ENCODE data around the gene TOP2A. TPM values are rescaled to one million over a fixed set of nuclear protein-coding genes. Genes with fewer than 3 reads are reported as not detected.

The TOP2A gene
- total RNA-seq, 2 experiments from 2014 or later, result 245 to 322 TPM

DNA sequence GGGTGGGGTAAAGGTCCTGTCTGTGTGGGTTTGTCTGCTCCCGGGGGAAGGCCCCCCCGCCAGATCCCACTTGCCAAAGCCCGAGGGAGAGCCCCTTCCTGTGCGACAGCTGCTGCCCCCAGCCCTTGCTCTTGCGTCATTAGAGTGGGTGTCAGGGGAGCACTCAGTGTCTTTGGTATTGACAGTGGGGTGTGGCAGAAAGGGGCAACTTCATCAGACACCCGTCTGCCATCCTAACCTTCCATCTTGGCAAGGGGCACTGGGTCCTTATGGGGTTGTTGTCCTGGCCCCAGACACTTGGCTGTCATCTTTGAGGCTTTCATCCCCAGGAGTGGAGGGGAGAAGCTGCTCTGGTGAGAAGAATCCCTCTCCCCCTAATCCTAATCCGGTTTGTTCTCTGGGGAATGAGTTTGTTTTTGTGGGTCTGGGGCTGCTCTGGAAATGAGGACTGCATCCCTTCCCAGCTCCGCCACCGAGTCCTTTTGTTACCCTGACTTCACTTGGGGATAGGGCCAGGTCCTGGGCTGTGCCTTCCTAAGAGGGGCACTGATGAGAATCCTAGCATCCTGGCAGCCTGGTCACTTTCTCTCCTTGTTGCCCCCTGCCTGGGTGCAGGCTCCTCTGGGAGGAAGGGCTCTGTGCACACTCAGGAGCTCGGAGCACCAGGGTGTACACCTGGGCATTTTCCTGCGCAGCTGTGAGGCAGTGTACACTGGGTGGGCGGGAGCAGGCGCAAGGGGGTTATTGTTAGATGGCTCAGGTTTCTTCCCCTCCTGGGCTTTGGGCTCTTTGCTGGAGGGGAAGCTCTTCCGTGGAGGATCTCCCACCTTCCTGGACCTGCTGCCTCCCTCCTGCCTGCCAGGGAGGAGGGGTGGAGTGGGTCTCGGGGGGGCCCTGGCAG is 74.2 kb downstream of the TOP2A start:
- Mint-ChIP-seq H3K4me3 (peak overlapping the region; percentile 58), H3K27me3 (no peaks in the 10 kb centered on the region), H3K36me3 (ENCODE audit: low read depth) (peaks cover 6% of the 10 kb centered on the region), H3K4me1 (peaks cover 71% of the 10 kb centered on the region), H3K27ac (no peak overlapping the region), H3K9me3 (ENCODE audit: low read depth) (no peaks in the 10 kb centered on the region)
- no peak for DNase-seq
- no peak for ATAC-seq
- intact Hi-C loops (cut with DNase I, micrococcal nuclease), result loop anchor here in 1 of 2 experiments (5.0 kb wide), 2 partner anchors 36 to 126 kb away; partner anchors contain the start of genes RARA and WIPF2
- CTCF ChIA-PET, result interaction anchor here (0.6 to 1.5 kb wide), 8 partner anchors 11 to 271 kb away, joined by 3 to 7 read pairs (median 4); no protein-coding TSS in a partner anchor
- POLR2A ChIA-PET, result no interaction called here

DNA sequence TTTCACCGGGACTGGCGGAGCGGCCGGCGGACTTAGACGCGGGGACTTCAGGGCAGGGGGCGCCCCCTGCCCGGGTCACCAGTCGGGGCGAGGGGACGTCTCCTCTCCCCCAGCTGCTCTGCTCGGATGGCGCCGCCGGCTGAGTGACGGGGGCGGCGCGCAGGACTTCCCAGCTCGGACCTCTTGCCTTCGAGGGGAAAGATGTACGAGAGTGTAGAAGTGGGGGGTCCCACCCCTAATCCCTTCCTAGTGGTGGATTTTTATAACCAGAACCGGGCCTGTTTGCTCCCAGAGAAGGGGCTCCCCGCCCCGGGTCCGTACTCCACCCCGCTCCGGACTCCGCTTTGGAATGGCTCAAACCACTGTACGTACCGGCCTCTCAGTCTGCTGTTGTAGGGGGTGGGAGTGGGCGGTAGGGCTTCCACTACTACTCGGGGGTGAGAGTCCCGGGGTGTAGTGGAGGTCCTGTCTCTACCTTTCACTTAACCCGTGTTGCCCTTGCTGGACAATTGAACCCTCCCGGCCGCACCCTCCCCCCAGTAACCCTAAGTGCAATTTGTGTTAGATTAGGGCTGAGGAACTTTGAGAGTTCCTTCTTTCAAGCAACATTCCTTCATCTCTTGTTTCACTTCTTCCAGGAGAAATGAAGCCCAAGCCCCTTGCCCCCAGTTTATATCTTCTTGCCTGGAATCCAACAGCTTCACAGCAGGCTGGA is 75.0 kb downstream of the TOP2A start:
- ChIA-PET POLR2A (interaction anchor here (0.6 kb wide), 1 partner anchor 102 kb away, joined by 6 read pairs; no protein-coding TSS in a partner anchor), CTCF (interaction anchor here (1.5 kb wide), 1 partner anchor 12 kb away, joined by 7 read pairs; no protein-coding TSS in a partner anchor)
- Mint-ChIP-seq H3K9me3 (ENCODE audit: low read depth) (no peaks in the 10 kb centered on the region), H3K27ac (peak overlapping the region; percentile 31), H3K4me3 (peak overlapping the region; percentile 58), H3K27me3 (no peaks in the 10 kb centered on the region), H3K4me1 (peaks cover 76% of the 10 kb centered on the region), H3K36me3 (ENCODE audit: low read depth) (peaks cover 6% of the 10 kb centered on the region)
- DNase-seq (no peak), ATAC-seq (no peak)
- intact Hi-C loops (cut with DNase I, micrococcal nuclease), result loop anchor here in 1 of 2 experiments (5.0 kb wide), 2 partner anchors 35 to 125 kb away; partner anchors contain the start of genes RARA and WIPF2

DNA sequence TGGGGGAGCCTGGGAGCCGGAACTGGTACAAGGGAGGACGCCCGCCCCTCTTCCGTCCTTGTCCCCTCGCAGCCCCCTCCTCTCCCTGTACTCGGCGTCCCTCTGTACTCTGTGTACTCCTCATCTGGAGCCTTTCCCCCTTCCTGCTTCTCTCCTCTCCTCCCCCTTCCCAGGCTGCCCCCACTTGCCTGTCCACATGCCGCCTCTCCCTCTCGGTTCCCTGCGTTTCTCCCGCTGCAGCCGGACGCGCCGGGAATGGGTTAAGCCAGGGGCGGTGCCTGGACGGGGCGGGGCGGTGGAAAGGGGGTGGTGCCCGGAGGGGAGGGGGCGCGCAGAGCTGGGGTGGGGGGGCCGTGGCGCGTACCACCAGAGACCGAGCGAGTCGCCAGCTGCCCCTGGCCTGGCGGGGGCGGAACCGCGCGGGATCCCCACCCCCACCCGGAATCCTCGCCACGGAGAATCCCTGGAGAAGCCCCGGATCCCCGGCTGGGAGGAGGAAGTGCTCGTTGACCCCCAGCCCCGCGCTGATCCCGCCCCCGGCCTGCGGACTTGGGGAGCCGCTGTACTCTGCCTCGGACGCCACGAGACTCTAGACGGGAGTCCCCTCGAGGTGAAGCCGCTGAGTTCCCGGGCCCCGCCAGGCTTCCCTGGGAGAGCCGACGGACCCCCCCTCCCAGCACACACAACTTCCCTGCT is 75.7 kb downstream of the TOP2A start:
- H3K4me1 Mint-ChIP-seq, result peaks cover 80% of the 10 kb centered on the region

DNA sequence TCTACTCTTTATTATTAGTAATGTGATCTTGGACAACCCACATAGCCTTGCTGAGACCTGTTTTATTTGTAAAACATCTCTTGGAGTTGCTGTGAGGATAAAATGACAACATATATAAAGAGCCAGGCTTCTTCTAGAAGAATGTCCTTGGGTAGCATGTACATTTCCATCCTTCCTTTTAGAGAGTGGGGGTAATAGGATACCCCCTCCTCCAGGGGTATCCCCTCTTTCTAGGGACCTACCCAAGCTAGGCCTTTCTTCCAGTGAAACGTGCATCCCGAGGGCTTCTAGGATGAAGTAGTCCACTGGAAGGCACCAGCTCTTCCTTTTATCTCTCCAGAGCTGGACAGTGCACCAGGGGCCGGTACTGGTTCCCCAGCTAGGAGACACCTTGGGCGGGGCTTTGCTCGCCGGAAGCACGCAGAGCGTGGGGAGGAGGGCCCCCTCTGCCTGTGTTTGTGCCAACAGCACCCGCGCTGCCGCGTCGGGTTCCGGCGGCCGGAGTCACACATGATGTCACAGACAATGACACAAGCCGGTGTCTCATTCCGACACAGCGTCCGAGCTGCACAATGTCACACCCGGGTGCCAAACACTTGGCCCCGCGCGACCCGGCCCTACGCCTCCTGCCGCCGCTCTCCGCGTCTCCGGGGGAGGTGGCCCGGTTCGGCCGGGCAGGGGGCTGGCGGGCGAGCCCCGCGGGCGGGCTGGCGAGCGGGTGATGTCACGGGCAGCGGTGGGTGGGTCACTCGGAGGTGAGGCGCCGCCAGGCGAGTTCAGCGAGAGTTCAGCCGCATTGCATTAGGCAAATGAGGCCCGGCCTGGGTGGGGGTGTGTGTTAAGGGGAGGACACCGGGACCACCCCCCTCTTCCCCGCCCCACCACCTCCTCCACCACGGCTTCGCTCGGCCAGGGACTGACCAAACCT is 76.6 kb downstream of the TOP2A start:
- H3K4me3 Mint-ChIP-seq, result peak overlapping the region; percentile 60
- CTCF ChIA-PET, result interaction anchor here (0.7 to 2.5 kb wide), 7 partner anchors 10 to 59 kb away, joined by 3 to 16 read pairs (median 5); no protein-coding TSS in a partner anchor

More for the DNA sequence above, 75.7 kb downstream of the TOP2A start:
- ChIA-PET CTCF (interaction anchor here (1.2 kb wide), 1 partner anchor 39 kb away, joined by 5 read pairs; no protein-coding TSS in a partner anchor), POLR2A (interaction anchor here (0.6 to 1.0 kb wide), 2 partner anchors 101 to 241 kb away, joined by 3 to 6 read pairs; no protein-coding TSS in a partner anchor)
- Mint-ChIP-seq H3K36me3 (ENCODE audit: low read depth) (peaks cover 7% of the 10 kb centered on the region), H3K27ac (no peak overlapping the region), H3K9me3 (ENCODE audit: low read depth) (no peaks in the 10 kb centered on the region), H3K27me3 (no peaks in the 10 kb centered on the region), H3K4me3 (peak overlapping the region; percentile 60)
- ATAC-seq (no peak), DNase-seq (no peak)
- intact Hi-C loops (cut with DNase I, micrococcal nuclease), result loop anchor here (1.0 to 5.0 kb wide), 6 partner anchors 19 to 125 kb away; partner anchors contain the start of genes RARA (in 1 of the 2) and WIPF2 (in 1 of the 2)

DNA sequence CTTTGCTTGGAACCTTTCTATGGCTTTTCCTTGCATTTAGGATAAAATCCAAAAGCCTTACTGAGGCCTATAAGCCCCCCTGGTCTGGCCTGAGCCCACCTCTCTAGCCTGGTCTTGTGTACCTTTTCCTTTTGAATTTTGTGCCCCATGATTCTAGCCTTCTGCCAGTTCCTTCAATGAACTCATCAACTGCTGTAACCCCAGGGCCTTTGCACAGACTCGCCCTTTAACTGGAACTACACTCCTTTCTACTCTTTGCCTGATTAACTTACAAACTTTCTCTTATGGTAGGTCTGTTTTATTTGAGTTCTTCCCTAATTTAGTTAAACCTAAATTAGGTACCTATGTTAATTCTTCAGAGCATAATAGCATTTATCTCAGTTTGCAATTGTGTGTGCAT is 77.4 kb downstream of the TOP2A start:
- Mint-ChIP-seq H3K4me3 (no peak overlapping the region), H3K27ac (peak overlapping the region; percentile 32), H3K4me1 (peaks cover 66% of the 10 kb centered on the region), H3K9me3 (ENCODE audit: low read depth) (no peaks in the 10 kb centered on the region), H3K27me3 (no peaks in the 10 kb centered on the region), H3K36me3 (ENCODE audit: low read depth) (peaks cover 9% of the 10 kb centered on the region)
- ATAC-seq (no peak), DNase-seq (no peak)
- CTCF ChIA-PET, result interaction anchor here (0.7 to 2.5 kb wide), 4 partner anchors 9 to 58 kb away, joined by 3 to 16 read pairs (median 6); no protein-coding TSS in a partner anchor
- POLR2A ChIA-PET, result interaction anchor here (1.1 kb wide), 1 partner anchor 15 kb away, joined by 3 read pairs; no protein-coding TSS in a partner anchor
- intact Hi-C loops (cut with DNase I, micrococcal nuclease), result loop anchor here in 1 of 2 experiments (2.0 to 5.0 kb wide), 3 partner anchors 18 to 123 kb away; partner anchors contain the start of genes RARA and WIPF2

More for the DNA sequence above, 76.6 kb downstream of the TOP2A start:
- peak overlapping the region; percentile 85 for H3K27ac Mint-ChIP-seq
- DNase-seq, result peak; percentile 93
- POLR2A ChIA-PET, result interaction anchor here (0.5 to 1.1 kb wide), 4 partner anchors 15 to 240 kb away, joined by 3 to 6 read pairs (median 3); no protein-coding TSS in a partner anchor
- H3K27me3 Mint-ChIP-seq, result no peaks in the 10 kb centered on the region
- H3K4me1 Mint-ChIP-seq, result peaks cover 74% of the 10 kb centered on the region
- peaks cover 9% of the 10 kb centered on the region for H3K36me3 Mint-ChIP-seq (ENCODE audit: low read depth)
- intact Hi-C loops (cut with DNase I, micrococcal nuclease), result loop anchor here (1.0 to 5.0 kb wide), 6 partner anchors 18 to 124 kb away; partner anchors contain the start of genes RARA (in 1 of the 2) and WIPF2 (in 1 of the 2)
- ATAC-seq, result peak; percentile 87
- no peaks in the 10 kb centered on the region for H3K9me3 Mint-ChIP-seq (ENCODE audit: low read depth)

DNA sequence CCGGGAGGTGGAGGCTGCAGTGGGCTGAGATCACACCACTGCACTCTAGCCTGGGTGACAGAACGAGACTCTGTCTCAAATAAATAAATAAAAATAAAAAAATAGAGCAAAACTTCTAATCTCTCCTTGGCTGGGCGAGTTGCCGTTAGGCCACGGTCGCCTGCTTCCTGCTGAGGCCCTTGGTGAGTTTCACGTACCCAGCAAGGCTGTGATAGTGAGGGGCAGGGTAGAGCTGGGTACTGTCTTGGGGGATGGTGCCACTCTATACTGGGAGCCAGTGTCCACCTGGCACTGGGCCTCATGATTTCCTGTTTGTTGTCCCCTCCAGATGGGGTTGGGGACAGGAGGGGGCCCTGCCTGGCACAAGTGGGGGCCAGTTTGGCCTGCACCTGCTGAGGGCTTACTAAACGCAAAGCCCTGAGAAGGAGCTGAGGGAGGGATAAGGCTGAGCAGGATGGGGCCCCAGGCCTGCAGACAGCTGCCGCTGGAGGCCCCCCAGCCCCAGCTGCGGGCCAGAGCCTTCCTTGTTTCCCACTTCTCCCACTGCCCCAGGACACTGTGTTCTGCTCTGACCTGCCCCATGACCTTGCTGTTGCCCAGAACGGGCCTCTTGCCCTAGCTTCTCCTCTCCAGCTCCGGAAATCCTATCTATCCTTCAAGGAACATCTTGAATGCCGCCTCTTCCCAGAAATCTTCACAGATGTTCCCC is 78.6 kb downstream of the TOP2A start:
- ChIA-PET POLR2A (no interaction called here), CTCF (interaction anchor here (0.6 to 2.5 kb wide), 8 partner anchors 8 to 277 kb away, joined by 3 to 16 read pairs (median 5); no protein-coding TSS in a partner anchor)
- Mint-ChIP-seq H3K27ac (peak overlapping the region; percentile 55), H3K4me1 (peaks cover 67% of the 10 kb centered on the region), H3K36me3 (ENCODE audit: low read depth) (peaks cover 10% of the 10 kb centered on the region), H3K27me3 (no peaks in the 10 kb centered on the region), H3K9me3 (ENCODE audit: low read depth) (no peaks in the 10 kb centered on the region), H3K4me3 (no peak overlapping the region)
- DNase-seq, result no peak
- no peak for ATAC-seq
- intact Hi-C loops (cut with DNase I, micrococcal nuclease), result no loop called here

Other genes starting within 250 kb of the TOP2A start
- 1 to 10 TPM; 5.1 to 6.2 TPM for gene RAPGEFL1, start 240.4 kb downstream of the TOP2A start, total RNA-seq
- gene WIPF2, start 198.6 kb downstream of the TOP2A start, total RNA-seq, result 10 to 100 TPM; 18.4 to 23.6 TPM
- gene CDC6, start 130.0 kb downstream of the TOP2A start, total RNA-seq, result 100 to 1,000 TPM; 105 to 171 TPM
- gene RARA, start 108.7 kb downstream of the TOP2A start, total RNA-seq, result 10 to 100 TPM; 29.8 to 40.2 TPM
- gene GJD3, start 53.2 kb downstream of the TOP2A start, total RNA-seq, result not detected
- gene IGFBP4, start 25.6 kb upstream of the TOP2A start, total RNA-seq, result 10 to 100 TPM; 40.2 to 45.6 TPM
- 10 to 100 TPM; 10.8 to 12.8 TPM for gene TNS4, start 83.7 kb upstream of the TOP2A start, total RNA-seq
- 100 to 1,000 TPM; 325 to 389 TPM for gene CCR7, start 147.6 kb upstream of the TOP2A start, total RNA-seq
- 100 to 1,000 TPM in 1 of 2 experiments, 10 to 100 TPM in 1; 99.7 to 122 TPM for gene SMARCE1, start 229.9 kb upstream of the TOP2A start, total RNA-seq
- gene KRT222, start 247.3 kb upstream of the TOP2A start, total RNA-seq, result not detected